ENCODE measurements around the gene GDPD5.

Gene GDPD5

GRCh38 chr11:75491465-75491864 is 34.3 kb downstream of the GDPD5 start:
- no peak for DNase-seq

GRCh38 chr11:75490221-75491181 is 35.2 kb downstream of the GDPD5 start:
- DNase-seq = no peak

- DNase-seq = no peak
Measured at GRCh38 chr11:75487365-75487764, 38.4 kb downstream of the GDPD5 start.

- no peak for DNase-seq
Measured at GRCh38 chr11:75485742-75486141, 40.0 kb downstream of the GDPD5 start.

- DNase-seq = no peak
Measured at GRCh38 chr11:75482931-75483469, 42.7 kb downstream of the GDPD5 start.

- DNase-seq = peak; percentile 46 to 80 (median 54)
Measured at GRCh38 chr11:75481922-75482606, 43.7 kb downstream of the GDPD5 start.

- peak in 3 of 4 experiments; percentile 12 to 70 (median 22) for DNase-seq
Measured at GRCh38 chr11:75481223-75481921, 44.4 kb downstream of the GDPD5 start.

GRCh38 chr11:75480185-75481175 is 45.3 kb downstream of the GDPD5 start:
- DNase-seq = peak in 1 of 4 experiments; percentile 71

GRCh38 chr11:75479597-75480145 is 46.1 kb downstream of the GDPD5 start:
- DNase-seq = no peak

GRCh38 chr11:75478783-75479596 is 46.8 kb downstream of the GDPD5 start:
- DNase-seq = no peak

GRCh38 chr11:75477614-75477935 is 48.2 kb downstream of the GDPD5 start:
- no peak for DNase-seq

- DNase-seq = no peak
Measured at GRCh38 chr11:75476739-75477613, 48.8 kb downstream of the GDPD5 start.

GRCh38 chr11:75475767-75476650 is 49.7 kb downstream of the GDPD5 start:
- DNase-seq = peak; percentile 9 to 63 (median 48)

GRCh38 chr11:75474878-75475766 is 50.6 kb downstream of the GDPD5 start:
- DNase-seq = peak; percentile 49 to 75 (median 52)

GRCh38 chr11:75474240-75474639 is 51.5 kb downstream of the GDPD5 start:
- peak; percentile 32 to 61 (median 46) for DNase-seq

GRCh38 chr11:75473684-75474083 is 52.1 kb downstream of the GDPD5 start:
- DNase-seq = no peak

- DNase-seq = no peak
Measured at GRCh38 chr11:75472081-75472732, 53.5 kb downstream of the GDPD5 start.

Measured in suppressor macrophage (primary cell).